ENCODE data around the gene CTPS2. TPM values are rescaled to one million over a fixed set of nuclear protein-coding genes. Genes with fewer than 3 reads are reported as not detected.

CTPS2 gene
- total and polyA plus RNA-seq, 2 experiments from 2014 or later = 10.4 to 35.5 TPM

DNA sequence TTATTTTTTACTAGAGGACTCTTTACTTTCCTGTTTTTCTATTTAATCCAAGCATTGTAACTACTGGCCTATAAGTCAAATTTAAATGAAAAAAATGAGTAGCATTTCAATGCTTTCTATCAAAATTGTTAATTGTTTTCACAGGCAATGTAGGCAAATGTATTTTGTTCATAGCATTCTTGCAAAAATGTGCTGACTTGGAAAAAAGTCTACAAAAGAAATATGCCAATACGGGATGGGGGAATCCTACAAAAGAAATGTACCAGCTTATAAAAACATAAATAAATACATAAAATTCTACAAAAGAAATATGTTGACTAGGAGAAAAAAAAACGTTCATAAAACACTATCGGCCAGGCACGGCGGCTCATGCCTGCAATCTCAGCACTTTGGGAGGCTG is 77.4 kb downstream of the CTPS2 start:
- no peaks in the 10 kb centered on the region for H3K27me3 ChIP-seq (ENCODE audit: insufficient read depth)
- H4K20me1 ChIP-seq (replicated peaks; ENCODE audit: insufficient read depth) = no peaks in the 10 kb centered on the region
- no peaks in the 10 kb centered on the region for H3K9me2 ChIP-seq (ENCODE audit: insufficient read depth)
- Mint-ChIP-seq H3K9me3 (no peaks in the 10 kb centered on the region), H3K36me3 (ENCODE audit: low read depth) (peaks cover 36% of the 10 kb centered on the region), H3K27ac (no peak overlapping the region), H3K4me1 (peaks cover 2% of the 10 kb centered on the region; the same call in 2 of the 3 replicates), H3K27me3 (ENCODE audit: insufficient read depth, low read depth, poor library complexity) (peaks cover under 1% of the 10 kb centered on the region), H3K4me3 (no peak overlapping the region)
- ATAC-seq (no peak), DNase-seq (ENCODE audit: low spot score) (no peak)
- H3F3A ChIP-seq (replicated peaks; ENCODE audit: low read depth) = no peaks in the 10 kb centered on the region
- no peak overlapping the region for H3K4me2 ChIP-seq
- no peaks in the 10 kb centered on the region for H3K79me2 ChIP-seq (replicated peaks; ENCODE audit: insufficient read depth)
- no peak overlapping the region for H3K27ac ChIP-seq (ENCODE audit: low read depth)
- no peak overlapping the region for H2AFZ ChIP-seq
- H3K4me3 ChIP-seq = no peak overlapping the region
- H3K4me1 ChIP-seq (ENCODE audit: insufficient read depth) = peaks cover under 1% of the 10 kb centered on the region; the same call in 1 of the 2 replicates
- no peak for TF ChIP-seq ZNF114 (CRISPR knock-in tag; IDR thresholded peaks at IDR 0.05)
- TF ChIP-seq, protein P1, sequence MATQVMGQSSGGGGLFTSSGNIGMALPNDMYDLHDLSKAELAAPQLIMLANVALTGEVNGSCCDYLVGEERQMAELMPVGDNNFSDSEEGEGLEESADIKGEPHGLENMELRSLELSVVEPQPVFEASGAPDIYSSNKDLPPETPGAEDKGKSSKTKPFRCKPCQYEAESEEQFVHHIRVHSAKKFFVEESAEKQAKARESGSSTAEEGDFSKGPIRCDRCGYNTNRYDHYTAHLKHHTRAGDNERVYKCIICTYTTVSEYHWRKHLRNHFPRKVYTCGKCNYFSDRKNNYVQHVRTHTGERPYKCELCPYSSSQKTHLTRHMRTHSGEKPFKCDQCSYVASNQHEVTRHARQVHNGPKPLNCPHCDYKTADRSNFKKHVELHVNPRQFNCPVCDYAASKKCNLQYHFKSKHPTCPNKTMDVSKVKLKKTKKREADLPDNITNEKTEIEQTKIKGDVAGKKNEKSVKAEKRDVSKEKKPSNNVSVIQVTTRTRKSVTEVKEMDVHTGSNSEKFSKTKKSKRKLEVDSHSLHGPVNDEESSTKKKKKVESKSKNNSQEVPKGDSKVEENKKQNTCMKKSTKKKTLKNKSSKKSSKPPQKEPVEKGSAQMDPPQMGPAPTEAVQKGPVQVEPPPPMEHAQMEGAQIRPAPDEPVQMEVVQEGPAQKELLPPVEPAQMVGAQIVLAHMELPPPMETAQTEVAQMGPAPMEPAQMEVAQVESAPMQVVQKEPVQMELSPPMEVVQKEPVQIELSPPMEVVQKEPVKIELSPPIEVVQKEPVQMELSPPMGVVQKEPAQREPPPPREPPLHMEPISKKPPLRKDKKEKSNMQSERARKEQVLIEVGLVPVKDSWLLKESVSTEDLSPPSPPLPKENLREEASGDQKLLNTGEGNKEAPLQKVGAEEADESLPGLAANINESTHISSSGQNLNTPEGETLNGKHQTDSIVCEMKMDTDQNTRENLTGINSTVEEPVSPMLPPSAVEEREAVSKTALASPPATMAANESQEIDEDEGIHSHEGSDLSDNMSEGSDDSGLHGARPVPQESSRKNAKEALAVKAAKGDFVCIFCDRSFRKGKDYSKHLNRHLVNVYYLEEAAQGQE (IDR thresholded peaks at IDR 0.05; ENCODE audit: unreplicated experiment) = no peak
- TF ChIP-seq ZNF331 (CRISPR knock-in tag; IDR thresholded peaks at IDR 0.05; ENCODE audit: low read depth) = no peak
- TF ChIP-seq EZH2 (IDR thresholded peaks at IDR 0.05; ENCODE audit: low read depth, unreplicated experiment) = no peak
- no peak for TF ChIP-seq JUNB (IDR thresholded peaks at IDR 0.05; ENCODE audit: unreplicated experiment)
- no peak for TF ChIP-seq EZH2phosphoT487 (IDR thresholded peaks at IDR 0.05; ENCODE audit: unreplicated experiment)
- TF ChIP-seq, protein P2, sequence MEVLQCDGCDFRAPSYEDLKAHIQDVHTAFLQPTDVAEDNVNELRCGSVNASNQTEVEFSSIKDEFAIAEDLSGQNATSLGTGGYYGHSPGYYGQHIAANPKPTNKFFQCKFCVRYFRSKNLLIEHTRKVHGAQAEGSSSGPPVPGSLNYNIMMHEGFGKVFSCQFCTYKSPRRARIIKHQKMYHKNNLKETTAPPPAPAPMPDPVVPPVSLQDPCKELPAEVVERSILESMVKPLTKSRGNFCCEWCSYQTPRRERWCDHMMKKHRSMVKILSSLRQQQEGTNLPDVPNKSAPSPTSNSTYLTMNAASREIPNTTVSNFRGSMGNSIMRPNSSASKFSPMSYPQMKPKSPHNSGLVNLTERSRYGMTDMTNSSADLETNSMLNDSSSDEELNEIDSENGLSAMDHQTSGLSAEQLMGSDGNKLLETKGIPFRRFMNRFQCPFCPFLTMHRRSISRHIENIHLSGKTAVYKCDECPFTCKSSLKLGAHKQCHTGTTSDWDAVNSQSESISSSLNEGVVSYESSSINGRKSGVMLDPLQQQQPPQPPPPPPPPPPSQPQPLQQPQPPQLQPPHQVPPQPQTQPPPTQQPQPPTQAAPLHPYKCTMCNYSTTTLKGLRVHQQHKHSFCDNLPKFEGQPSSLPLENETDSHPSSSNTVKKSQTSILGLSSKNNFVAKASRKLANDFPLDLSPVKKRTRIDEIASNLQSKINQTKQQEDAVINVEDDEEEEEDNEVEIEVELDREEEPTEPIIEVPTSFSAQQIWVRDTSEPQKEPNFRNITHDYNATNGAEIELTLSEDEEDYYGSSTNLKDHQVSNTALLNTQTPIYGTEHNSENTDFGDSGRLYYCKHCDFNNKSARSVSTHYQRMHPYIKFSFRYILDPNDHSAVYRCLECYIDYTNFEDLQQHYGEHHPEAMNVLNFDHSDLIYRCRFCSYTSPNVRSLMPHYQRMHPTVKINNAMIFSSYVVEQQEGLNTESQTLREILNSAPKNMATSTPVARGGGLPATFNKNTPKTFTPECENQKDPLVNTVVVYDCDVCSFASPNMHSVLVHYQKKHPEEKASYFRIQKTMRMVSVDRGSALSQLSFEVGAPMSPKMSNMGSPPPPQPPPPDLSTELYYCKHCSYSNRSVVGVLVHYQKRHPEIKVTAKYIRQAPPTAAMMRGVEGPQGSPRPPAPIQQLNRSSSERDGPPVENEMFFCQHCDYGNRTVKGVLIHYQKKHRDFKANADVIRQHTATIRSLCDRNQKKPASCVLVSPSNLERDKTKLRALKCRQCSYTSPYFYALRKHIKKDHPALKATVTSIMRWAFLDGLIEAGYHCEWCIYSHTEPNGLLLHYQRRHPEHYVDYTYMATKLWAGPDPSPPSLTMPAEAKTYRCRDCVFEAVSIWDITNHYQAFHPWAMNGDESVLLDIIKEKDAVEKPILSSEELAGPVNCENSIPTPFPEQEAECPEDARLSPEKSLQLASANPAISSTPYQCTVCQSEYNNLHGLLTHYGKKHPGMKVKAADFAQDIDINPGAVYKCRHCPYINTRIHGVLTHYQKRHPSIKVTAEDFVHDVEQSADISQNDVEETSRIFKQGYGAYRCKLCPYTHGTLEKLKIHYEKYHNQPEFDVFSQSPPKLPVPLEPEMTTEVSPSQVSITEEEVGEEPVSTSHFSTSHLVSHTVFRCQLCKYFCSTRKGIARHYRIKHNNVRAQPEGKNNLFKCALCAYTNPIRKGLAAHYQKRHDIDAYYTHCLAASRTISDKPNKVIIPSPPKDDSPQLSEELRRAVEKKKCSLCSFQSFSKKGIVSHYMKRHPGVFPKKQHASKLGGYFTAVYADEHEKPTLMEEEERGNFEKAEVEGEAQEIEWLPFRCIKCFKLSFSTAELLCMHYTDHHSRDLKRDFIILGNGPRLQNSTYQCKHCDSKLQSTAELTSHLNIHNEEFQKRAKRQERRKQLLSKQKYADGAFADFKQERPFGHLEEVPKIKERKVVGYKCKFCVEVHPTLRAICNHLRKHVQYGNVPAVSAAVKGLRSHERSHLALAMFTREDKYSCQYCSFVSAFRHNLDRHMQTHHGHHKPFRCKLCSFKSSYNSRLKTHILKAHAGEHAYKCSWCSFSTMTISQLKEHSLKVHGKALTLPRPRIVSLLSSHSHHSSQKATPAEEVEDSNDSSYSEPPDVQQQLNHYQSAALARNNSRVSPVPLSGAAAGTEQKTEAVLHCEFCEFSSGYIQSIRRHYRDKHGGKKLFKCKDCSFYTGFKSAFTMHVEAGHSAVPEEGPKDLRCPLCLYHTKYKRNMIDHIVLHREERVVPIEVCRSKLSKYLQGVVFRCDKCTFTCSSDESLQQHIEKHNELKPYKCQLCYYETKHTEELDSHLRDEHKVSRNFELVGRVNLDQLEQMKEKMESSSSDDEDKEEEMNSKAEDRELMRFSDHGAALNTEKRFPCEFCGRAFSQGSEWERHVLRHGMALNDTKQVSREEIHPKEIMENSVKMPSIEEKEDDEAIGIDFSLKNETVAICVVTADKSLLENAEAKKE (CRISPR knock-in tag; IDR thresholded peaks at IDR 0.05) = no peak
- TF ChIP-seq, protein P3, sequence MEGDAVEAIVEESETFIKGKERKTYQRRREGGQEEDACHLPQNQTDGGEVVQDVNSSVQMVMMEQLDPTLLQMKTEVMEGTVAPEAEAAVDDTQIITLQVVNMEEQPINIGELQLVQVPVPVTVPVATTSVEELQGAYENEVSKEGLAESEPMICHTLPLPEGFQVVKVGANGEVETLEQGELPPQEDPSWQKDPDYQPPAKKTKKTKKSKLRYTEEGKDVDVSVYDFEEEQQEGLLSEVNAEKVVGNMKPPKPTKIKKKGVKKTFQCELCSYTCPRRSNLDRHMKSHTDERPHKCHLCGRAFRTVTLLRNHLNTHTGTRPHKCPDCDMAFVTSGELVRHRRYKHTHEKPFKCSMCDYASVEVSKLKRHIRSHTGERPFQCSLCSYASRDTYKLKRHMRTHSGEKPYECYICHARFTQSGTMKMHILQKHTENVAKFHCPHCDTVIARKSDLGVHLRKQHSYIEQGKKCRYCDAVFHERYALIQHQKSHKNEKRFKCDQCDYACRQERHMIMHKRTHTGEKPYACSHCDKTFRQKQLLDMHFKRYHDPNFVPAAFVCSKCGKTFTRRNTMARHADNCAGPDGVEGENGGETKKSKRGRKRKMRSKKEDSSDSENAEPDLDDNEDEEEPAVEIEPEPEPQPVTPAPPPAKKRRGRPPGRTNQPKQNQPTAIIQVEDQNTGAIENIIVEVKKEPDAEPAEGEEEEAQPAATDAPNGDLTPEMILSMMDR (conservative IDR thresholded peaks at IDR 0.05; ENCODE audit: low read depth in 2 of 2) = no peak
- no peak for TF ChIP-seq STAT1 (IDR thresholded peaks at IDR 0.05; ENCODE audit: unreplicated experiment)
- no peak for TF ChIP-seq NANOG (IDR thresholded peaks at IDR 0.05; ENCODE audit: borderline replicate concordance)
- no peak for TF ChIP-seq POLR2AphosphoS5 (IDR thresholded peaks at IDR 0.05; ENCODE audit: low read depth)
- TF ChIP-seq CREB1 (CRISPR knock-in tag; IDR thresholded peaks at IDR 0.05; ENCODE audit: low read depth) = no peak
- TF ChIP-seq, protein P4, sequence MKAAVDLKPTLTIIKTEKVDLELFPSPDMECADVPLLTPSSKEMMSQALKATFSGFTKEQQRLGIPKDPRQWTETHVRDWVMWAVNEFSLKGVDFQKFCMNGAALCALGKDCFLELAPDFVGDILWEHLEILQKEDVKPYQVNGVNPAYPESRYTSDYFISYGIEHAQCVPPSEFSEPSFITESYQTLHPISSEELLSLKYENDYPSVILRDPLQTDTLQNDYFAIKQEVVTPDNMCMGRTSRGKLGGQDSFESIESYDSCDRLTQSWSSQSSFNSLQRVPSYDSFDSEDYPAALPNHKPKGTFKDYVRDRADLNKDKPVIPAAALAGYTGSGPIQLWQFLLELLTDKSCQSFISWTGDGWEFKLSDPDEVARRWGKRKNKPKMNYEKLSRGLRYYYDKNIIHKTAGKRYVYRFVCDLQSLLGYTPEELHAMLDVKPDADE (IDR thresholded peaks at IDR 0.05) = no peak
- H3K36me3 ChIP-seq (ENCODE audit: insufficient read depth) = no peaks in the 10 kb centered on the region
